HepG2 (cell line): Measurements from ENCODE around the gene UCP1. TPM values are rescaled to one million over a fixed set of nuclear protein-coding genes. Genes with fewer than 3 reads are reported as not detected.
A peak's percentile ranks its signal among the peaks of the same experiment; 100 is the strongest.

ENCODE experiments used
- CCAR2 ChIP-seq: fragments of 200-400 bp; formaldehyde crosslinking; optimal IDR thresholded peaks from 2 replicates; pipeline ENCODE3; 2018; ENCODE audit warnings: low read depth, mild to moderate bottlenecking, low read length, moderate library complexity
- MED8 ChIP-seq: sonication (generic); formaldehyde crosslinking; IDR thresholded peaks from 2 replicates; pipeline ENCODE4 v1.8.1; 2023; ENCODE audit warnings: mild to moderate bottlenecking, missing genetic modification reagents; ENCODE audit not compliant: insufficient replicate concordance
- NBN ChIP-seq: fragments of 450-650 bp; conservative IDR thresholded peaks from 2 replicates; pipeline ENCODE4 v1.6.1; 2017
- PRPF4 ChIP-seq: fragments of 200-400 bp; formaldehyde crosslinking; IDR thresholded peaks from 2 replicates; pipeline ENCODE4 v1.6.1; 2016; ENCODE audit warnings: low read length, low read depth; ENCODE audit not compliant: poor library complexity, severe bottlenecking
- RAD21 ChIP-seq: fragments of 450-650 bp; formaldehyde crosslinking; IDR thresholded peaks from 2 replicates; pipeline ENCODE4 v1.5.0; 2020; ENCODE audit warnings: mild to moderate bottlenecking
- TSC22D2 ChIP-seq: sonication (generic); formaldehyde crosslinking; IDR thresholded peaks from 2 replicates; pipeline ENCODE4 v1.5.1; 2020; ENCODE audit warnings: missing genetic modification reagents, mild to moderate bottlenecking, borderline replicate concordance
- ZNF510 ChIP-seq: sonication (generic); formaldehyde crosslinking; IDR thresholded peaks from 2 replicates; pipeline ENCODE4 v1.4.0; 2020; ENCODE audit warnings: low read depth, mild to moderate bottlenecking, missing genetic modification reagents
- ZNF841 ChIP-seq: sonication (generic); formaldehyde crosslinking; IDR thresholded peaks from 2 replicates; pipeline ENCODE4 v1.8.1; 2023; ENCODE audit warnings: missing genetic modification reagents, borderline replicate concordance
- ZSCAN22 ChIP-seq: sonication (generic); formaldehyde crosslinking; IDR thresholded peaks from 2 replicates; pipeline ENCODE4 v1.4.0; 2020; ENCODE audit warnings: mild to moderate bottlenecking, missing genetic modification reagents
- polyA plus RNA-seq, 8 experiments: library from polyadenylated mRNA; depleted of rRNA in 3 of 8; stranded (reverse) in 7 of 8; unstranded in 1 of 8; fragments of >200 nt; fragmentation: Illumina TruSeq in 4 of 8; extraction: Trizol in 4 of 8; gene quantifications; 2 replicates each; pipeline versions ENCODE4 v1.2.1 to v1.2.3, GENCODE V29; 2011 to 2016; ENCODE audit warnings: low read depth in 4 of 8, missing spikeins in 1 of 8, mixed read lengths in 1 of 8; ENCODE audit not compliant: insufficient read depth in 1 of 8
- total RNA-seq, 5 experiments: library from RNA; depleted of rRNA; stranded (reverse); fragments of >200 nt; fragmentation: Illumina TruSeq; extraction: Trizol; gene quantifications; 2 replicates each; pipeline ENCODE4 v1.2.3, GENCODE V29; 2016; ENCODE audit warnings: low read depth in 1 of 5
- TF ChIP-seq, protein P1 (sequence below), 2 experiments: sonication (generic) in 1 of 2; formaldehyde crosslinking in 1 of 2; IDR thresholded peaks; 2 replicates each; pipeline versions ENCODE4 v1.4.0 to v1.6.1; 2016 to 2020; ENCODE audit warnings: borderline replicate concordance in 1 of 2, low read depth in 1 of 2, mild to moderate bottlenecking in 1 of 2, missing genetic modification reagents in 1 of 2
- TF ChIP-seq, protein P2 (sequence below): IDR thresholded peaks from 2 replicates; pipeline ENCODE4 v1.6.1; 2016; ENCODE audit warnings: low read depth, borderline replicate concordance
- TF ChIP-seq, protein P3 (sequence below): sonication (generic); formaldehyde crosslinking; IDR thresholded peaks from 2 replicates; pipeline ENCODE4 v1.4.0; 2020; ENCODE audit warnings: missing genetic modification reagents, borderline replicate concordance
- TF ChIP-seq, protein P4 (sequence below): sonication (generic); formaldehyde crosslinking; IDR thresholded peaks from 2 replicates; pipeline ENCODE4 v1.4.0; 2020; ENCODE audit warnings: mild to moderate bottlenecking, missing genetic modification reagents
- TF ChIP-seq, protein P5 (sequence below): sonication (generic); formaldehyde crosslinking; IDR thresholded peaks from 2 replicates; pipeline ENCODE4 v1.4.0; 2020; ENCODE audit warnings: missing genetic modification reagents
- TF ChIP-seq, protein P6 (sequence below): sonication (generic); IDR thresholded peaks from 2 replicates; pipeline ENCODE4 v1.6.1; 2016; ENCODE audit warnings: low read depth, borderline replicate concordance
- TF ChIP-seq, protein P7 (sequence below): sonication (generic); formaldehyde crosslinking; IDR thresholded peaks from 2 replicates; pipeline ENCODE4 v1.4.0; 2020; ENCODE audit warnings: mild to moderate bottlenecking, low read depth, missing genetic modification reagents

The UCP1 gene
- total and polyA plus RNA-seq, 2 of the 13 experiments (the other 11 are each of a cell fraction or from before 2014, with no cell fraction given), result 0.11 TPM

DNA sequence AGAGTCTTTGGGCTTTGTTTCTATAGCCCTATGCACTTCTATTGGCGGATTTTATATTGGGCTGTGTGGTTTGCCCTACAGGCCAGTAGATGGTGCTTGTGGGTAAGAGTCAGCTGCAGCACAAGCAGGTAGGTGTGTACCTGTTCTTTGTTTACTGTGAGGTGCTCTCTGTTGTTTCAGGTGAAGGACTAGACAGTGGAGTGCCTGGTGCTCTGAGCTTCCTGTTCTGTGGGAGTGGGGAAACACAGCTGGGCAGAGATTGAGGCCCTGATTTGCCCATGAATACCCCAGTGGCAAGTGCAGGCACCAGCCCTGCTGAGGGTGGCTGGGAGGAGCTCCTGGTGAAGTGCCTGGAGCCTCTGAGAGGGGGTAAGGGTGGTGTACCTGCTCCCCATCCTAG lies 26.3 kb upstream of the UCP1 start (continued):
- TF ChIP-seq ZNF841 (no peak), MED8 (no peak), RAD21 (CRISPR knock-in tag) (peak; percentile 62), PRPF4 (no peak), ZSCAN22 (CRISPR knock-in tag) (no peak), NBN (no peak), TSC22D2 (CRISPR knock-in tag) (no peak), CCAR2 (no peak), ZNF510 (CRISPR knock-in tag) (no peak)
- TF ChIP-seq, protein P1, sequence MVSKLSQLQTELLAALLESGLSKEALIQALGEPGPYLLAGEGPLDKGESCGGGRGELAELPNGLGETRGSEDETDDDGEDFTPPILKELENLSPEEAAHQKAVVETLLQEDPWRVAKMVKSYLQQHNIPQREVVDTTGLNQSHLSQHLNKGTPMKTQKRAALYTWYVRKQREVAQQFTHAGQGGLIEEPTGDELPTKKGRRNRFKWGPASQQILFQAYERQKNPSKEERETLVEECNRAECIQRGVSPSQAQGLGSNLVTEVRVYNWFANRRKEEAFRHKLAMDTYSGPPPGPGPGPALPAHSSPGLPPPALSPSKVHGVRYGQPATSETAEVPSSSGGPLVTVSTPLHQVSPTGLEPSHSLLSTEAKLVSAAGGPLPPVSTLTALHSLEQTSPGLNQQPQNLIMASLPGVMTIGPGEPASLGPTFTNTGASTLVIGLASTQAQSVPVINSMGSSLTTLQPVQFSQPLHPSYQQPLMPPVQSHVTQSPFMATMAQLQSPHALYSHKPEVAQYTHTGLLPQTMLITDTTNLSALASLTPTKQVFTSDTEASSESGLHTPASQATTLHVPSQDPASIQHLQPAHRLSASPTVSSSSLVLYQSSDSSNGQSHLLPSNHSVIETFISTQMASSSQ (IDR thresholded peaks at IDR 0.05; ENCODE audit: low read depth), result no peak
- TF ChIP-seq, protein P1 (CRISPR knock-in tag; IDR thresholded peaks at IDR 0.05; ENCODE audit: borderline replicate concordance), result no peak
- TF ChIP-seq, protein P2, sequence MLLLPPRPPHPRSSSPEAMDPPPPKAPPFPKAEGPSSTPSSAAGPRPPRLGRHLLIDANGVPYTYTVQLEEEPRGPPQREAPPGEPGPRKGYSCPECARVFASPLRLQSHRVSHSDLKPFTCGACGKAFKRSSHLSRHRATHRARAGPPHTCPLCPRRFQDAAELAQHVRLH (CRISPR knock-in tag), result no peak
- TF ChIP-seq, protein P3, sequence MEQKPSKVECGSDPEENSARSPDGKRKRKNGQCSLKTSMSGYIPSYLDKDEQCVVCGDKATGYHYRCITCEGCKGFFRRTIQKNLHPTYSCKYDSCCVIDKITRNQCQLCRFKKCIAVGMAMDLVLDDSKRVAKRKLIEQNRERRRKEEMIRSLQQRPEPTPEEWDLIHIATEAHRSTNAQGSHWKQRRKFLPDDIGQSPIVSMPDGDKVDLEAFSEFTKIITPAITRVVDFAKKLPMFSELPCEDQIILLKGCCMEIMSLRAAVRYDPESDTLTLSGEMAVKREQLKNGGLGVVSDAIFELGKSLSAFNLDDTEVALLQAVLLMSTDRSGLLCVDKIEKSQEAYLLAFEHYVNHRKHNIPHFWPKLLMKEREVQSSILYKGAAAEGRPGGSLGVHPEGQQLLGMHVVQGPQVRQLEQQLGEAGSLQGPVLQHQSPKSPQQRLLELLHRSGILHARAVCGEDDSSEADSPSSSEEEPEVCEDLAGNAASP, result no peak
- TF ChIP-seq, protein P4, sequence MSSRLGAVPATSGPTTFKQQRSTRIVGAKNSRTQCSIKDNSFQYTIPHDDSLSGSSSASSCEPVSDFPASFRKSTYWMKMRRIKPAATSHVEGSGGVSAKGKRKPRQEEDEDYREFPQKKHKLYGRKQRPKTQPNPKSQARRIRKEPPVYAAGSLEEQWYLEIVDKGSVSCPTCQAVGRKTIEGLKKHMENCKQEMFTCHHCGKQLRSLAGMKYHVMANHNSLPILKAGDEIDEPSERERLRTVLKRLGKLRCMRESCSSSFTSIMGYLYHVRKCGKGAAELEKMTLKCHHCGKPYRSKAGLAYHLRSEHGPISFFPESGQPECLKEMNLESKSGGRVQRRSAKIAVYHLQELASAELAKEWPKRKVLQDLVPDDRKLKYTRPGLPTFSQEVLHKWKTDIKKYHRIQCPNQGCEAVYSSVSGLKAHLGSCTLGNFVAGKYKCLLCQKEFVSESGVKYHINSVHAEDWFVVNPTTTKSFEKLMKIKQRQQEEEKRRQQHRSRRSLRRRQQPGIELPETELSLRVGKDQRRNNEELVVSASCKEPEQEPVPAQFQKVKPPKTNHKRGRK (CRISPR knock-in tag), result no peak
- TF ChIP-seq, protein P5, sequence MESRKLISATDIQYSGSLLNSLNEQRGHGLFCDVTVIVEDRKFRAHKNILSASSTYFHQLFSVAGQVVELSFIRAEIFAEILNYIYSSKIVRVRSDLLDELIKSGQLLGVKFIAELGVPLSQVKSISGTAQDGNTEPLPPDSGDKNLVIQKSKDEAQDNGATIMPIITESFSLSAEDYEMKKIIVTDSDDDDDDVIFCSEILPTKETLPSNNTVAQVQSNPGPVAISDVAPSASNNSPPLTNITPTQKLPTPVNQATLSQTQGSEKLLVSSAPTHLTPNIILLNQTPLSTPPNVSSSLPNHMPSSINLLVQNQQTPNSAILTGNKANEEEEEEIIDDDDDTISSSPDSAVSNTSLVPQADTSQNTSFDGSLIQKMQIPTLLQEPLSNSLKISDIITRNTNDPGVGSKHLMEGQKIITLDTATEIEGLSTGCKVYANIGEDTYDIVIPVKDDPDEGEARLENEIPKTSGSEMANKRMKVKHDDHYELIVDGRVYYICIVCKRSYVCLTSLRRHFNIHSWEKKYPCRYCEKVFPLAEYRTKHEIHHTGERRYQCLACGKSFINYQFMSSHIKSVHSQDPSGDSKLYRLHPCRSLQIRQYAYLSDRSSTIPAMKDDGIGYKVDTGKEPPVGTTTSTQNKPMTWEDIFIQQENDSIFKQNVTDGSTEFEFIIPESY, result no peak
- TF ChIP-seq, protein P6, sequence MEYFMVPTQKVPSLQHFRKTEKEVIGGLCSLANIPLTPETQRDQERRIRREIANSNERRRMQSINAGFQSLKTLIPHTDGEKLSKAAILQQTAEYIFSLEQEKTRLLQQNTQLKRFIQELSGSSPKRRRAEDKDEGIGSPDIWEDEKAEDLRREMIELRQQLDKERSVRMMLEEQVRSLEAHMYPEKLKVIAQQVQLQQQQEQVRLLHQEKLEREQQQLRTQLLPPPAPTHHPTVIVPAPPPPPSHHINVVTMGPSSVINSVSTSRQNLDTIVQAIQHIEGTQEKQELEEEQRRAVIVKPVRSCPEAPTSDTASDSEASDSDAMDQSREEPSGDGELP, result peak; percentile 53; the same call in 1 of the 2 replicates
- TF ChIP-seq, protein P7, sequence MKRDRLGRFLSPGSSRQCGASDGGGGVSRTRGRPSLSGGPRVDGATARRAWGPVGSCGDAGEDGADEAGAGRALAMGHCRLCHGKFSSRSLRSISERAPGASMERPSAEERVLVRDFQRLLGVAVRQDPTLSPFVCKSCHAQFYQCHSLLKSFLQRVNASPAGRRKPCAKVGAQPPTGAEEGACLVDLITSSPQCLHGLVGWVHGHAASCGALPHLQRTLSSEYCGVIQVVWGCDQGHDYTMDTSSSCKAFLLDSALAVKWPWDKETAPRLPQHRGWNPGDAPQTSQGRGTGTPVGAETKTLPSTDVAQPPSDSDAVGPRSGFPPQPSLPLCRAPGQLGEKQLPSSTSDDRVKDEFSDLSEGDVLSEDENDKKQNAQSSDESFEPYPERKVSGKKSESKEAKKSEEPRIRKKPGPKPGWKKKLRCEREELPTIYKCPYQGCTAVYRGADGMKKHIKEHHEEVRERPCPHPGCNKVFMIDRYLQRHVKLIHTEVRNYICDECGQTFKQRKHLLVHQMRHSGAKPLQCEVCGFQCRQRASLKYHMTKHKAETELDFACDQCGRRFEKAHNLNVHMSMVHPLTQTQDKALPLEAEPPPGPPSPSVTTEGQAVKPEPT, result no peak
